Psoas muscle (tissue), 8 donors: Measurements from ENCODE around the gene SBF2. TPM values are rescaled to one million over a fixed set of nuclear protein-coding genes. Genes with fewer than 3 reads are reported as not detected.

Experiments used
- ATAC-seq, 4 donors: fragments of 200-7000 bp; cut with Tn5 transposase; one replicate each; pipeline ENCODE4 v1.9.1; 2020; ENCODE audit warnings: moderate library complexity in 3 of 4, mild to moderate bottlenecking in 2 of 4
- DNase-seq, 2 donors: peaks; one replicate each; pipeline ENCODE4 v3.0.0-alpha.2; 2020
- H3K27ac ChIP-seq: fragments of 200-600 bp; one replicate; pipeline ENCODE4 v1.8.0; 2022
- H3K27me3 ChIP-seq, 3 donors: fragments of 200-600 bp in 1 of 3; one replicate each; pipeline versions ENCODE4 v1.6.1 to v1.8.0; 2013 to 2022; ENCODE audit warnings: low read length in 2 of 3, mild to moderate bottlenecking in 2 of 3, moderate library complexity in 1 of 3; ENCODE audit not compliant: insufficient read depth in 3 of 3
- H3K36me3 ChIP-seq, 2 donors: fragments of 200-600 bp in 1 of 2; one replicate each; pipeline versions ENCODE4 v1.6.1 to v1.8.0; 2013 to 2022; ENCODE audit warnings: low read depth in 1 of 2, mild to moderate bottlenecking in 1 of 2, moderate library complexity in 1 of 2; ENCODE audit not compliant: insufficient read depth in 1 of 2
- H3K4me1 ChIP-seq: fragments of 200-600 bp; one replicate; pipeline ENCODE4 v1.8.0; 2022
- H3K4me3 ChIP-seq: fragments of 200-600 bp; one replicate; pipeline ENCODE4 v1.8.0; 2022; ENCODE audit warnings: mild to moderate bottlenecking
- H3K9me3 ChIP-seq: fragments of 200-600 bp; one replicate; pipeline ENCODE4 v1.8.0; 2022
- WGBS, 3 donors: extraction: QIAGEN DNeasy Blood & Tissue Kit; methylation state at CpG; one replicate each; pipeline versions ENCODE4 v1.1.6 to v1.1.7; 2013; 5-methylcytosine and 5-hydroxymethylcytosine counted together
- intact Hi-C, 2 donors: fragments of 100-400 bp; cut with DNase I; formaldehyde crosslinking; loops; one replicate each; pipeline versions ENCODE4 v1.11.0 to v1.14.2; 2022
- polyA plus RNA-seq, 3 donors: library from polyadenylated mRNA; stranded (reverse); fragments of 200-250 nt; gene quantifications; one replicate each; pipeline ENCODE4 v1.2.3, GENCODE V29; 2013
- total RNA-seq, 4 donors: library from RNA; stranded (reverse); fragmentation: NEBNext Ultra II Directional in 2 of 4; extraction: Animal tissue kit (Norgen Biotek cat#: 25700) in 2 of 4; gene quantifications; one replicate each; pipeline versions ENCODE4 v1.2.1 to v1.2.4, GENCODE V29; 2021 to 2023
- TF ChIP-seq, protein P1 (sequence below): fragments of 200-600 bp; IDR thresholded peaks from one replicate; pipeline ENCODE4 v1.8.0; 2022; ENCODE audit warnings: antibody characterized with exemption
- donor health status: healthy with polysubstance abuse.
- donor health status: DM: no; HTN: no; CAD: no; lungs with moderate emphysema.
- donor health status: Bipolar disorder and iron deficiency.
- donor health status: healthy.
- donor health status: DM: yes; HTN: yes; CAD: no.
- donor health status: DM: no; HTN: no; CAD: no.
- donor health status: DM: no; HTN: no; CAD: no.
- donor health status: DM: yes; HTN: yes; CAD: no.

SBF2 gene
- total and polyA plus RNA-seq, 7 donors, result 3.3 to 12.6 (median 10.6) TPM

DNA sequence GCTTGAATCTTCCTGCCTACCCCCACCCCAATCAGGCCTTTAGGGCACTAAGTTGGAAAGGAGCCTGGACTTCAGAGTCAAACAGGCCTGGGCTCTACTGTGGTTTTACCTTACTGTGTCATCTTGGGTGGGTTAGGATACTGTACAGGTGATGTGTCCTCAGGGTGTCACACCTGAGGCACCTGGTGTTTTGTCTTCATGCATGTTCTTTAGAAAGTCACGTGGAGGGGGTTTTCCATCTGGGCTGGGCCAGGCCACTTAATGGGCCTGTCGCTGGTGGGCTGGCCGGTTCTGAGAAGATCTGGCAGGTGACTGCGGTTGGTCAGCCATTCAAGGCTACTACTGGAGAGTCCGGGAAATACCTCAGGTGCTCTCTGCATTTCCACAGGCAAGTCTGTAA lies 537.6 kb downstream of the SBF2 start:
- 94 to 95% (median 95%) methylated on average over 5 of the region's 5 CpGs for WGBS, 3 donors
- no peak for ATAC-seq
- Histone ChIP-seq H3K27ac (no peak overlapping the region), H3K9me3 (no peaks in the 10 kb centered on the region), H3K4me3 (no peak overlapping the region), H3K4me1 (peaks cover 21% of the 10 kb centered on the region), H3K27me3 (no peaks in the 10 kb centered on the region), H3K36me3 (peaks cover 0 to 7% of the 10 kb centered on the region in 2 donors)
- intact Hi-C loops, result loop anchor here (5.0 kb wide), 4 partner anchors 106 to 571 kb away; partner anchors contain the start of gene ADM (in 1 of the 2)
- TF ChIP-seq, protein P1, sequence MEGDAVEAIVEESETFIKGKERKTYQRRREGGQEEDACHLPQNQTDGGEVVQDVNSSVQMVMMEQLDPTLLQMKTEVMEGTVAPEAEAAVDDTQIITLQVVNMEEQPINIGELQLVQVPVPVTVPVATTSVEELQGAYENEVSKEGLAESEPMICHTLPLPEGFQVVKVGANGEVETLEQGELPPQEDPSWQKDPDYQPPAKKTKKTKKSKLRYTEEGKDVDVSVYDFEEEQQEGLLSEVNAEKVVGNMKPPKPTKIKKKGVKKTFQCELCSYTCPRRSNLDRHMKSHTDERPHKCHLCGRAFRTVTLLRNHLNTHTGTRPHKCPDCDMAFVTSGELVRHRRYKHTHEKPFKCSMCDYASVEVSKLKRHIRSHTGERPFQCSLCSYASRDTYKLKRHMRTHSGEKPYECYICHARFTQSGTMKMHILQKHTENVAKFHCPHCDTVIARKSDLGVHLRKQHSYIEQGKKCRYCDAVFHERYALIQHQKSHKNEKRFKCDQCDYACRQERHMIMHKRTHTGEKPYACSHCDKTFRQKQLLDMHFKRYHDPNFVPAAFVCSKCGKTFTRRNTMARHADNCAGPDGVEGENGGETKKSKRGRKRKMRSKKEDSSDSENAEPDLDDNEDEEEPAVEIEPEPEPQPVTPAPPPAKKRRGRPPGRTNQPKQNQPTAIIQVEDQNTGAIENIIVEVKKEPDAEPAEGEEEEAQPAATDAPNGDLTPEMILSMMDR, result no peak
- DNase-seq, result no peak

DNA sequence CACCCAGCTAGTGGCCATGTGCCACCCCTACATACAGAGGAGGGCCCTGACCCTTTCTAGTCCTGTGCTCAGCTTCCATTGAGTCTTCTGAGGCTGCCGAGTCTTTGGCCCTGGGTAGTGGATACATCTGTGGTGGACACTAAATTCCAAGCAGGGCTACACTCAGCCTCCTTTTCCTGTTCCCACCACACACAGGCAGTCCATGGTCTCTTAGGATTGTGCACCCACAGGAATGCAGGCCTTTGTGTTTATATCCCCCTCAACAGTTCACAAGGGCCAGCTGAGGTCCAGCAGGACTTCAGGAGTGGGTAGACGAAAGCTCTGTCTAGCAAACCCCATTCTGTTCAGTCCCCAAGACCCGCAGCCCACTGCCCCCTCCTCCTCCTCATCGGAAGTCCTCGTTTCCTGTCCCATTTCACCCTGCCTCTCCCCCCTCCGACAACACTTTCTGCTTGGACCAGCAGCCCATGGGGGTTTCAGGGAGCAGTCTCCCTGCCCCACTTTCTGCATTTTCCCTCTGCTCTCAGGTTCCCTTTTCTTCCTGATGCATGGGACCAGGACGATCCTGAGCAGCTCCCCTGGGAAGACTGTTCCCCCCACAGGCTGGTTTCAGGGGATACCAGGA lies 538.3 kb downstream of the SBF2 start:
- intact Hi-C loops, result loop anchor here (5.0 kb wide), 4 partner anchors 107 to 572 kb away; partner anchors contain the start of gene ADM (in 1 of the 2)
- Histone ChIP-seq H3K27me3 (no peaks in the 10 kb centered on the region), H3K36me3 (peaks cover 0 to 10% of the 10 kb centered on the region in 2 donors), H3K4me1 (peaks cover 19% of the 10 kb centered on the region), H3K27ac (no peak overlapping the region), H3K9me3 (no peaks in the 10 kb centered on the region), H3K4me3 (no peak overlapping the region)
- 49 to 54% (median 50%) methylated on average over 7 of the region's 7 CpGs for WGBS, 3 donors
- ATAC-seq (no peak), DNase-seq (no peak)
- TF ChIP-seq, protein P1, result no peak

DNA sequence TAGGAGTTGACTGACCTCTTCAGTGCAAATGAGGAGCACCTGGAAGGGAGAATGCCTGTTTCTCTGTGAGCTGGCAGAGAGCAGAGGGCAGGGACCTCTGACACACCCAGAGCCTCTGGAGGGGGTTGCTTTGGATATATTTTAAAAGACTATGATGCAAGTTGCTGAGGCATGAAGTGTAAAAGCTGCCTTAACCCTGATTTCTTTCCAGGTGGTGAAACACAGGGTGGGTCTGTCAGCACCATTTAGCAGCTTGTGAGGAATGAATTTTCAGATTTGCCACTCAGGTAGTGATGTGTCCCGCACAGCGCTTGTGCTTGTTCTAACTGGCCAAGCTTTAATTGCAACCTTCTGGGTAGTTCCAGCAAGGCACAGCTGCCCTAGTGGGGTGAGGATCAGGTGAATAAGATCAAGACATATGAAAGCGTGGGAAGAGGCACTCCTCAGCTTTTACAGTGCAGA lies 540.0 kb downstream of the SBF2 start:
- H3K27me3 ChIP-seq, result no peaks in the 10 kb centered on the region
- intact Hi-C loops, result no loop called here
- no peak overlapping the region for H3K4me3 ChIP-seq
- no peaks in the 10 kb centered on the region for H3K9me3 ChIP-seq
- no peak overlapping the region for H3K27ac ChIP-seq
- 91 to 92% (median 91%) methylated on average over 3 of the region's 3 CpGs for WGBS, 3 donors
- TF ChIP-seq, protein P1, result no peak
- H3K36me3 ChIP-seq, result peaks cover 0 to 25% of the 10 kb centered on the region in 2 donors
- ATAC-seq, result no peak
- peaks cover 3% of the 10 kb centered on the region for H3K4me1 ChIP-seq
- no peak for DNase-seq

DNA sequence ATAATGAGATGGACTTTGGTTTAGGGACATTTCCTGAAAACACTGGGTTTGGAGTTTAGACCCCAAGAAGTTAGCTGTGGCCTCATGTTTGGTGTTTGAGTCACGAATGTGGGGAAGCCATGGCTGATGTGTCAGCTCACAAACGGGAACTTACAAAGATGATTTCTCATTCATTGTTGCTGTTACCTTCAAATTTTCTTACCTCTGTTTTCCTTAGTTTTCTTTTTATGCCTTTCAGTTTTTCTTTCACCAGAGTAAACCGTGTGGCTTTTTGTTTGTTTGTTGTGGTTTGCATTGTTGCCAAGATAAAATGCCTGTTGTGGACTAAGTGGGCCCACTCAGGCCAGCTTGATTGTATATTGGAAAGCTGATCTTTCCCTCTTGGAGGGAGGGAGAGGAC lies 541.0 kb downstream of the SBF2 start:
- TF ChIP-seq, protein P1, result no peak
- Histone ChIP-seq H3K4me1 (no peaks in the 10 kb centered on the region), H3K27me3 (no peaks in the 10 kb centered on the region), H3K4me3 (no peak overlapping the region), H3K9me3 (no peaks in the 10 kb centered on the region), H3K36me3 (peaks cover 2 to 30% of the 10 kb centered on the region in 2 donors), H3K27ac (no peak overlapping the region)
- WGBS, 3 donors, result 72 to 90% (median 78%) methylated on average over 3 of the region's 3 CpGs
- DNase-seq, result no peak
- no peak for ATAC-seq
- intact Hi-C loops, result no loop called here
